Measurements from ENCODE around the gene PRF1. TPM values are rescaled to one million over a fixed set of nuclear protein-coding genes. Genes with fewer than 3 reads are reported as not detected.

The PRF1 gene
- total RNA-seq, 4 donors from 2014 or later, result 0.34 to 2.5 (median 0.70) TPM; not detected in 1

DNA sequence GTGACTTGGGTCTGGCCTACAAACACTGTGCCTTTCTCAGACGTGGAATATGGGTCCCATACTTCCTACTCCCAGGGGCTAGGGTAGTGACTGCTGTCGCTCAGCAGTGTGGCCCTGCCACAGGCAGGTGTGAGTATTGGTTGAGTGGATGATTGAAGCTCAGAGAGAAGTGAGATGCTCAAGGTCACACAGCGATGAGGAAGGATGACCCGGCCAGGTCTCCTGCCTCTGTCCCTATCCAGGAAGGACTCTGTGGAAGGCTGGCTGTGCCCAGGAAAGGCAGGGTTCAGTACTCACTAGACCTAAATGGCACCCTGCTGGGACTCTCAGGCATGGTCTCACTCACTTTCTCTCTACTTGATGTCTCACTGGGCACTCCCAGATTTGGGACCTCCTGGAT is 2.8 kb downstream of the PRF1 start:
- TF ChIP-seq POLR2A (IDR thresholded peaks at IDR 0.05), result no peak
- TF ChIP-seq, protein P1, sequence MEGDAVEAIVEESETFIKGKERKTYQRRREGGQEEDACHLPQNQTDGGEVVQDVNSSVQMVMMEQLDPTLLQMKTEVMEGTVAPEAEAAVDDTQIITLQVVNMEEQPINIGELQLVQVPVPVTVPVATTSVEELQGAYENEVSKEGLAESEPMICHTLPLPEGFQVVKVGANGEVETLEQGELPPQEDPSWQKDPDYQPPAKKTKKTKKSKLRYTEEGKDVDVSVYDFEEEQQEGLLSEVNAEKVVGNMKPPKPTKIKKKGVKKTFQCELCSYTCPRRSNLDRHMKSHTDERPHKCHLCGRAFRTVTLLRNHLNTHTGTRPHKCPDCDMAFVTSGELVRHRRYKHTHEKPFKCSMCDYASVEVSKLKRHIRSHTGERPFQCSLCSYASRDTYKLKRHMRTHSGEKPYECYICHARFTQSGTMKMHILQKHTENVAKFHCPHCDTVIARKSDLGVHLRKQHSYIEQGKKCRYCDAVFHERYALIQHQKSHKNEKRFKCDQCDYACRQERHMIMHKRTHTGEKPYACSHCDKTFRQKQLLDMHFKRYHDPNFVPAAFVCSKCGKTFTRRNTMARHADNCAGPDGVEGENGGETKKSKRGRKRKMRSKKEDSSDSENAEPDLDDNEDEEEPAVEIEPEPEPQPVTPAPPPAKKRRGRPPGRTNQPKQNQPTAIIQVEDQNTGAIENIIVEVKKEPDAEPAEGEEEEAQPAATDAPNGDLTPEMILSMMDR (IDR thresholded peaks at IDR 0.05), result no peak
- TF ChIP-seq EP300 (IDR thresholded peaks at IDR 0.05), result no peak
- TF ChIP-seq POLR2AphosphoS5 (IDR thresholded peaks at IDR 0.05), result no peak
- no peaks in the 10 kb centered on the region for H3K4me1 ChIP-seq
- H3K27ac ChIP-seq, result no peak overlapping the region
- no peak overlapping the region for H3K4me3 ChIP-seq
- WGBS, result 97% methylated on average over 4 of the region's 4 CpGs
- no peak for DNase-seq (ENCODE audit: low spot score in 2 of 2)
- no peaks in the 10 kb centered on the region for H3K9me3 ChIP-seq
- no peaks in the 10 kb centered on the region for H3K27me3 ChIP-seq
- no peaks in the 10 kb centered on the region for H3K36me3 ChIP-seq

DNA sequence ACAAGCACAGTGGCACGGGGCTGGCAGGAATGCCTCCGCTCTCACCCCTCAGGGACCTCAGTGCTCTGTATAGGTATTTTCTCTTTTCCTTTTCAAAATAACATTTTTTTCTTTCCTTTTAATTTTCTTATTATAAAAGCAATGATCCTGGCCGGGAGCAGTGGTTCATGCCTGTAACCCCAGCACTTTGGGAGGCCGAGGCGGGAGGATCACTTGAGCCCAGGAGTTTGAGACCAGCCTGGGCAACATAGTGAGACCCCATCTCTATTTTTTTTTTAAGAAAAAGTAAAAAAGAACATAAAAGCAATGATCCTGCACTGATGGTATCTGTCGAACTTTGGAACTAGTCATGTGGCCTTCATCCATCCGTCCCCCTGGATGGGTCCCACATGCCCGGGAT is 3.2 kb downstream of the PRF1 start:
- TF ChIP-seq EP300 (IDR thresholded peaks at IDR 0.05), result no peak
- no peak for TF ChIP-seq POLR2AphosphoS5 (IDR thresholded peaks at IDR 0.05)
- TF ChIP-seq, protein P1 (IDR thresholded peaks at IDR 0.05), result no peak
- TF ChIP-seq POLR2A (IDR thresholded peaks at IDR 0.05), result no peak
- 94% methylated on average over 8 of the region's 8 CpGs for WGBS
- Histone ChIP-seq H3K36me3 (no peaks in the 10 kb centered on the region), H3K27me3 (no peaks in the 10 kb centered on the region), H3K4me1 (no peaks in the 10 kb centered on the region), H3K4me3 (no peak overlapping the region), H3K27ac (no peak overlapping the region), H3K9me3 (no peaks in the 10 kb centered on the region)
- no peak for DNase-seq (ENCODE audit: low spot score in 2 of 2)

DNA sequence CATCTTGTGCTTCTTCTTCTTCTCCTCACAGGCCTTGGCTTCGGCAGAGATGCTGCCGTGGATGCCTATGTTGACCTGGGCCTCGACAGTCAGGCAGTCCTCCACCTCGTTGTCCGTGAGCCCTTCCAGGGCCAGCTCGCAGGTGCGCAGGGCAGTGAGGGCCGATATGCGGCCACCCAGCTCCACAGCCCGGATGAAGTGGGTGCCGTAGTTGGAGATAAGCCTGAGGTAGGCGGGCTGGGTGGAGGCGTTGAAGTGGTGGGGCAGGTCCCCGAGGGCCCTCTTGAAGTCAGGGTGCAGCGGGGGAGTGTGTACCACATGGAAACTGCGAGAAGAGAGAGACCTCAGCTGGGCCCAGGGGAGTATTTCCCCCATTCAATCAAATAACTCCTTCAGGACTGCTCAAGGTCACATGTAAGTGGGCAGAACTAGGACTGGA is 3.7 kb downstream of the PRF1 start:
- Histone ChIP-seq H3K4me1 (no peaks in the 10 kb centered on the region), H3K27ac (no peak overlapping the region), H3K9me3 (no peaks in the 10 kb centered on the region), H3K4me3 (no peak overlapping the region), H3K27me3 (no peaks in the 10 kb centered on the region), H3K36me3 (no peaks in the 10 kb centered on the region)
- 100% methylated on average over 1 of the region's 16 CpGs for WGBS
- no peak for DNase-seq (ENCODE audit: low spot score in 2 of 2)
- TF ChIP-seq EP300 (IDR thresholded peaks at IDR 0.05) (no peak), POLR2A (IDR thresholded peaks at IDR 0.05) (no peak), POLR2AphosphoS5 (IDR thresholded peaks at IDR 0.05) (no peak)
- TF ChIP-seq, protein P1 (IDR thresholded peaks at IDR 0.05), result no peak

DNA sequence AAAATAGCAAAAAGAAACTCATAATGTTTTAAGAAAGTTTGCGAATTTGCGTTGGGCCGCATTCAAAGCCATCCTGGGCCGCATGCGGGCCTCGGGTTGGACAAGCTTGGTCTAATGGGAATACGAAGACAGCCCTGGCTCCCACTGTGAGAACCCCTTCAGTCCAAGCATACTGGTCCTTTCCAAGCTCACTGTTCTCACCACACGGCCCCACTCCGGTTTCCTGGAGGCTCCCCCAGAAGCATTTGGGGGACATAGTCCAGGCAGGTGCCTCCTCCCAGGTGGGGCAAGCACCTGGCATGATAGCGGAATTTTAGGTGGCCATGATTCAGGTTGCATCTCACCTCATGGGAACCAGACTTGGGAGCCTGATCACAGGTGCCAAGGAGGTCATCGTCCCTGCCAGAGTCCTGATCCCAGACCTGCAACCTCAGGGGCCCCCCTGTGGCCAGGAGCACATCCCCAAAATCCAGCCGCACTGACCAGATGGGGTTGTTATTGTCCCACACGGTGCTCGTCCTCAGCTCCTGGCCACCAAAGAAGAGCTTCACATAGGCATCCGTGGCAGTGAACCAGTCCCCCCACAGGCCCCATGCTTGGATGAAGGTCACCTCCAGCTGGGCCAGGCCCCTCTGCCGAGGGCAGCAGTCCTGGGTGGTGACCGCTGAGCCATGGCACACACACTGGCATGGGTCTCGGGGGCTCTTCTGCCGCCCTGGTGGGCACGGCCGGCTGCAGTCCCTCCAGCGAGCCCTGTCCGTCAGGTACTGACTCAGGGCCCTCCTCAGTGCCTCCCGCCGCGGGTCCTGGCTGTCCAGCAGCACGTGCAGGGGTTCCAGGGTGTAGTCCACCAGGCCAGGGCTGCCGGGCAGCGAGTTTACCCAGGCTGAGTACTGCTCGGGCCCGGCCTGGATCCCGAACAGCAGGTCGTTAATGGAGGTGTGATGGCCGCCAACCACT is 4.4 kb downstream of the PRF1 start:
- H3K4me1 ChIP-seq, result no peaks in the 10 kb centered on the region
- no peak overlapping the region for H3K4me3 ChIP-seq
- H3K27ac ChIP-seq, result no peak overlapping the region
- TF ChIP-seq POLR2AphosphoS5 (IDR thresholded peaks at IDR 0.05) (no peak), POLR2A (IDR thresholded peaks at IDR 0.05) (no peak)
- 92% methylated on average over 14 of the region's 34 CpGs for WGBS
- H3K36me3 ChIP-seq, result no peaks in the 10 kb centered on the region
- no peaks in the 10 kb centered on the region for H3K9me3 ChIP-seq
- DNase-seq (ENCODE audit: low spot score in 2 of 2), result no peak
- H3K27me3 ChIP-seq, result no peaks in the 10 kb centered on the region

DNA sequence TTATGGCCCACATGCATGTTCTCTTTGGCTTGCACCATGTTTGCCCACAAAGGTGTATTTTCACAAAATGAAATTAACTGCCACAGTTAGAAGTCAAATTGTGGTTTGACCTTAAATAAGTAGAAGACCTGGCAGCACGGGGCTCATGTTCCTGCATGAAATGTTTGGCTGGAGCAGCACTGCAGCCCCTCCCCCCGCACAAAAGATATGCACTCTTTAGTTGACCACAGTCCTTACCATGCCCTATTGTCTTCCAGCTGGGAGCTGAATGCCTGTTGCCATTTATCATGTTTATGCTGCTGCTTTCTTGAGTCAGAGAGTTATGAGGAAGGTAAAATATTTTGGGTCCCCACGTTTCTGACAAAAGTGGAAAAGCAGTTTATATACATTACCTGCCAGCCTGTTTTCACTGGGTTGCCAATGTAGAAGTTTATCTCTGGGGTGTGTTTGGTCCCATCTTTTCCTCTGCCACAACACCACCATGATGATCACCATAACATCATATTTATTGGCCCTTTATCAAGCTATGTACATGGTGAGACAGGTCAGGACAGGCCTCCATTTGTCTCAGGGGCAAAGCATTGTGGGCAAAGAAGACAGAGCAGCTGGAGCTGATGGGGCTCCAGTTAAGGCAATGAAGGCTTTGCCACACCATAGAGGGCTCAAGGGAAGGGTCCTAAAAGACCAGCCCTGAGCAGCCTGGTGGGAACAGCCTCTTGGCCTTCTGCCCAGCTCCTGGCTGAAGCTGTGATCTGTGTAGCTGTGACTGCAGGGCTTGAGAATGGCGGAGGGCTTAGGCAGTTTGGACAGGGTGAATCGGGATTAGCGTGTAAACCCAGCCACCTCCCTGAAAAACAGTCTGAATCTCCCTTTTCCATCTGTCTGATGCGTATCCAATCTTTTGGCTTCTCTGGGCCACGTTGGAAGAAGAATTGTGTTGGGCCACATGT is 5.4 kb downstream of the PRF1 start:
- no peaks in the 10 kb centered on the region for H3K4me1 ChIP-seq
- no peak for DNase-seq (ENCODE audit: low spot score in 2 of 2)
- no peaks in the 10 kb centered on the region for H3K9me3 ChIP-seq
- no peaks in the 10 kb centered on the region for H3K27me3 ChIP-seq
- H3K4me3 ChIP-seq, result no peak overlapping the region
- no peak overlapping the region for H3K27ac ChIP-seq
- TF ChIP-seq EP300 (IDR thresholded peaks at IDR 0.05) (no peak), POLR2A (IDR thresholded peaks at IDR 0.05) (no peak), POLR2AphosphoS5 (IDR thresholded peaks at IDR 0.05) (no peak)
- TF ChIP-seq, protein P1 (IDR thresholded peaks at IDR 0.05), result no peak
- H3K36me3 ChIP-seq, result no peaks in the 10 kb centered on the region
- WGBS, result 76% methylated on average over 8 of the region's 8 CpGs
